Left ventricle myocardium superior (tissue), 1 donor: ENCODE data around the gene ATP2B3. TPM values are rescaled to one million over a fixed set of nuclear protein-coding genes. Genes with fewer than 3 reads are reported as not detected.
A peak's percentile ranks its signal among the peaks of the same experiment; 100 is the strongest.

Source experiments
- ATAC-seq: fragments of 200-7000 bp; cut with Tn5 transposase; one replicate; pipeline ENCODE4 v1.9.1; 2020; ENCODE audit warnings: mild to moderate bottlenecking, moderate library complexity
- DNase-seq: peaks from one replicate; pipeline ENCODE4 v3.0.0-alpha.2; 2020
- intact Hi-C: fragments of 100-400 bp; cut with micrococcal nuclease; formaldehyde crosslinking; loops from one replicate; pipeline ENCODE4 v1.11.0; 2022
- long read RNA-seq: library from polyadenylated mRNA; unstranded; transcript quantifications from one replicate; pipeline ENCODE4 v2.0.0, GENCODE V29; 2021
- total RNA-seq: library from RNA; stranded (reverse); fragmentation: NEBNext Ultra II Directional; extraction: Animal tissue kit (Norgen Biotek cat#: 25700); gene quantifications from one replicate; pipeline ENCODE4 v1.2.1, GENCODE V29; 2021
- donor health status: DM: no; HTN: yes; CAD: no; lungs with severe emphysema.

Gene ATP2B3
- not detected for total RNA-seq
- long read RNA-seq: 0 reads

GRCh38 chrX:153517423-153517822, at the start of gene ATP2B3:
Gene ATP2B3 (plus strand): TSS chrX:153517642. CDS start chrX:153536248, 18,606 bp downstream.
- intact Hi-C loops: no loop called here
- no peak for DNase-seq
- ATAC-seq: no peak

GRCh38 chrX:153468008-153468580, 49.3 kb upstream of the ATP2B3 start:
- peak; percentile 62 for DNase-seq
- intact Hi-C loops: no loop called here
- peak; percentile 5 for ATAC-seq

- DNase-seq: no peak
- intact Hi-C loops: no loop called here
- peak; percentile 39 for ATAC-seq
Observed at GRCh38 chrX:153469811-153470410, 47.5 kb upstream of the ATP2B3 start.

- DNase-seq (peak; percentile 91), ATAC-seq (peak; percentile 90)
- intact Hi-C loops: no loop called here
Observed at GRCh38 chrX:153470411-153471363, 46.8 kb upstream of the ATP2B3 start, which contains the start of gene HAUS7. Gene HAUS7 (minus strand): TSS chrX:153470576. CDS start chrX:153470557, 19 bp downstream.

GRCh38 chrX:153471663-153472280, 45.7 kb upstream of the ATP2B3 start:
- intact Hi-C loops: no loop called here
- no peak for ATAC-seq
- DNase-seq: no peak

GRCh38 chrX:153473126-153473525, 44.3 kb upstream of the ATP2B3 start:
- ATAC-seq (no peak), DNase-seq (no peak)
- intact Hi-C loops: no loop called here

GRCh38 chrX:153474266-153474665, 43.2 kb upstream of the ATP2B3 start:
- ATAC-seq (no peak), DNase-seq (no peak)
- intact Hi-C loops: no loop called here

GRCh38 chrX:153474718-153475117, 42.7 kb upstream of the ATP2B3 start:
- intact Hi-C loops: no loop called here
- ATAC-seq (no peak), DNase-seq (peak; percentile 84)

GRCh38 chrX:153475271-153475670, 42.2 kb upstream of the ATP2B3 start:
- DNase-seq (no peak), ATAC-seq (no peak)
- intact Hi-C loops: no loop called here

GRCh38 chrX:153475751-153476281, 41.6 kb upstream of the ATP2B3 start:
- intact Hi-C loops: no loop called here
- no peak for ATAC-seq
- no peak for DNase-seq

GRCh38 chrX:153476666-153477363, 40.6 kb upstream of the ATP2B3 start:
- intact Hi-C loops: no loop called here
- DNase-seq (peak; percentile 67), ATAC-seq (peak; percentile 71)

- no peak for DNase-seq
- no peak for ATAC-seq
- intact Hi-C loops: no loop called here
Observed at GRCh38 chrX:153477364-153477857, 40.0 kb upstream of the ATP2B3 start.

GRCh38 chrX:153477901-153478300, 39.5 kb upstream of the ATP2B3 start:
- DNase-seq: peak; percentile 55
- peak; percentile 65 for ATAC-seq
- intact Hi-C loops: no loop called here

- intact Hi-C loops: no loop called here
- no peak for ATAC-seq
- DNase-seq: no peak
Observed at GRCh38 chrX:153478746-153479145, 38.7 kb upstream of the ATP2B3 start.

- intact Hi-C loops: no loop called here
- ATAC-seq (no peak), DNase-seq (no peak)
Observed at GRCh38 chrX:153481043-153481442, 36.4 kb upstream of the ATP2B3 start.

GRCh38 chrX:153482376-153483015, 34.9 kb upstream of the ATP2B3 start:
- DNase-seq (no peak), ATAC-seq (no peak)
- intact Hi-C loops: no loop called here

GRCh38 chrX:153485396-153486080, 31.9 kb upstream of the ATP2B3 start:
- DNase-seq (no peak), ATAC-seq (no peak)
- intact Hi-C loops: no loop called here

GRCh38 chrX:153486171-153486570, 31.3 kb upstream of the ATP2B3 start:
- intact Hi-C loops: no loop called here
- ATAC-seq (no peak), DNase-seq (no peak)
